GM10847 (cell line): ENCODE data around the gene KCTD8.

Source experiments
- POLR2A ChIP-seq: IDR thresholded peaks from 2 replicates; pipeline ENCODE4 v1.6.1; 2011; ENCODE audit not compliant: insufficient read length; ENCODE audit errors: extremely low read depth

KCTD8 gene

GRCh38 chr4:44147571-44148075 lies 301.0 kb downstream of the KCTD8 start:
- no peak for TF ChIP-seq POLR2A

- no peak for TF ChIP-seq POLR2A
These were observed 302.1 kb downstream of the KCTD8 start for GRCh38 chr4:44146516-44146915.

GRCh38 chr4:44145868-44146267 lies 302.7 kb downstream of the KCTD8 start:
- no peak for TF ChIP-seq POLR2A

- TF ChIP-seq POLR2A = no peak
These were observed 316.1 kb downstream of the KCTD8 start for GRCh38 chr4:44132526-44132925.
